ENCODE results near the gene CAPN12.
A peak's percentile ranks its signal among the peaks of the same experiment; 100 is the strongest.

CAPN12 gene

DNA sequence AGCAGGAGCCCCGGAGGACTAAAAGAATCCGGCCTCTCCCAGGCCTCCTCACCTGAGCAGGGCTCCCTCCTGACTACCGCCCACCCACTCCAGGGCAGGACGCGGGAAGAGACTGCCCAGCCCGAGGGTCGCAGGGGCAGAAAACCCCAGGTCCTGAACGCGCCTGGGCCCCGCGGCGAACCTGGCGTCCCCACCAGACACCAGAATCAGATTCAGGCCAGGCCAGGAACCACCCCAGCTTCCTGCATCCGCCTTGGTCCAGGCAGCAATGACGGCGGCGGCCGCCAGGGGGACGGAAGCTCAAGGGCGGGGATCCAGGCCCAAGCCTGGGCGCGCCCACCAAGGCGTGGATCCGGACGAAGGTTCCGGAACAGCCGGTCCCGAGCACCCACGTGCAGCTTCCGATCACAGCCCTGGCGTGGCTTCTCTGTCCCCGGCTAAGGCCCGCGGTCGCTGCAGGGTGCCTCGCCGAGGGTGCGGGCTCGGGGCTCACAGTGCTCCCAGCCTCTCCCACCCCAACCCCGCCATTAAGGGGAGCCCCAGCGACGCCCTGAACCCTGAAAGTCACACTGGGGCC, 25.4 kb upstream of the CAPN12 start:
- no peak overlapping the region; the same call in 1 of the 2 replicates for H2AFZ ChIP-seq (ENCODE audit: low read length)
- H3K4me1 ChIP-seq (ENCODE audit: insufficient read depth, low read length, poor library complexity, severe bottlenecking), result no peaks in the 10 kb centered on the region
- TF ChIP-seq EZH2phosphoT487 (IDR thresholded peaks at IDR 0.05; ENCODE audit: borderline replicate concordance), result no peak
- TF ChIP-seq, protein P1, sequence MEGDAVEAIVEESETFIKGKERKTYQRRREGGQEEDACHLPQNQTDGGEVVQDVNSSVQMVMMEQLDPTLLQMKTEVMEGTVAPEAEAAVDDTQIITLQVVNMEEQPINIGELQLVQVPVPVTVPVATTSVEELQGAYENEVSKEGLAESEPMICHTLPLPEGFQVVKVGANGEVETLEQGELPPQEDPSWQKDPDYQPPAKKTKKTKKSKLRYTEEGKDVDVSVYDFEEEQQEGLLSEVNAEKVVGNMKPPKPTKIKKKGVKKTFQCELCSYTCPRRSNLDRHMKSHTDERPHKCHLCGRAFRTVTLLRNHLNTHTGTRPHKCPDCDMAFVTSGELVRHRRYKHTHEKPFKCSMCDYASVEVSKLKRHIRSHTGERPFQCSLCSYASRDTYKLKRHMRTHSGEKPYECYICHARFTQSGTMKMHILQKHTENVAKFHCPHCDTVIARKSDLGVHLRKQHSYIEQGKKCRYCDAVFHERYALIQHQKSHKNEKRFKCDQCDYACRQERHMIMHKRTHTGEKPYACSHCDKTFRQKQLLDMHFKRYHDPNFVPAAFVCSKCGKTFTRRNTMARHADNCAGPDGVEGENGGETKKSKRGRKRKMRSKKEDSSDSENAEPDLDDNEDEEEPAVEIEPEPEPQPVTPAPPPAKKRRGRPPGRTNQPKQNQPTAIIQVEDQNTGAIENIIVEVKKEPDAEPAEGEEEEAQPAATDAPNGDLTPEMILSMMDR (conservative IDR thresholded peaks at IDR 0.05; ENCODE audit: low read length), result peak; percentile 45
- H3K36me3 ChIP-seq (ENCODE audit: insufficient read depth, low read length), result no peaks in the 10 kb centered on the region
- no peaks in the 10 kb centered on the region for H3K79me2 ChIP-seq (ENCODE audit: insufficient read depth, low read length)
- H3K9ac ChIP-seq (ENCODE audit: low read depth, low read length, poor library complexity, severe bottlenecking), result no peak overlapping the region
- no peaks in the 10 kb centered on the region for H3K9me3 ChIP-seq (ENCODE audit: insufficient read depth, low read depth, low read length)
- no peaks in the 10 kb centered on the region for H3F3A ChIP-seq (ENCODE audit: low read depth)
- no peaks in the 10 kb centered on the region for H4K20me1 ChIP-seq (ENCODE audit: insufficient read depth, low read length, poor library complexity, severe bottlenecking)
- H3K9me2 ChIP-seq (replicated peaks; ENCODE audit: low read depth, low read length), result no peaks in the 10 kb centered on the region
- H3K27me3 ChIP-seq (ENCODE audit: insufficient read depth, low read length, poor library complexity, severe bottlenecking), result no peaks in the 10 kb centered on the region
- H3K4me2 ChIP-seq (ENCODE audit: low read depth, low read length, poor library complexity, severe bottlenecking), result no peak overlapping the region
- H3K4me3 ChIP-seq (ENCODE audit: low read length, poor library complexity, severe bottlenecking), result no peak overlapping the region

DNA sequence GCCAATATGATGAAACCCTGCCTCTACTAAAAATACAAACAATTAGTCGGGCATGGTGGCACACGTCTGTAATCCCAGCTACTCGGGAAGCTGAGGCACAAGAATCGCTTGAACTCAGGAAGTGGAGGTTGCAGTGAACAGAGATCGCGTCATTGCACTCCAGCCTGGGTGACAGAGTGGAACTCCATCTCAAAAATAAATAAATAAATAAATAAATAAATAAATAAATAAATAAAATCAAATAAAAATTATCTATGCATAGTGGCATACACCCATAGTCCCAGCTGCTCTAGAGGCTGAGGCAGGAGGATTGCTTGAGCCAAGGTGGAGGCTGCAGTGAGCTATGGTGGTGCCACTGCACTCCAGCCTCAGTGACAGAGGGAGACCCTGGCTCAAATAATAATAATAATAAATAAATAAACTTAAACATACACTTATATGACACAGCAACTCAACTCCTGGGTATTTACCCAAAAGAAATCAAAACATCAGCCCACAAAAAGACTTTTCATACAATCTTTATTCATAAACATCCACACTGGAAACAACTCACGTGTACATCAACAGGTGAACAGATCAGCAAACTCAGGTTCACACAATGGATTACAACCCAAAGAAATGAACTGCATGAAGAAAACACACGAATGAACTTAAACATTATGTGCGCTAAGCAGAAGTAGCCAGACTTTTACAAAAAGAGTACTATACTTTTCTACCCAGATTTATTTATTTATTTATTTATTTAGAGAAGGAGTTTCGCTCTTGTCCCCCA, 22.2 kb upstream of the CAPN12 start:
- Histone ChIP-seq H3K4me1 (ENCODE audit: insufficient read depth, low read length, poor library complexity, severe bottlenecking) (no peaks in the 10 kb centered on the region), H3K4me2 (ENCODE audit: low read depth, low read length, poor library complexity, severe bottlenecking) (no peak overlapping the region), H3K4me3 (ENCODE audit: low read length, poor library complexity, severe bottlenecking) (no peak overlapping the region), H3K27me3 (ENCODE audit: insufficient read depth, low read length, poor library complexity, severe bottlenecking) (no peaks in the 10 kb centered on the region), H3K79me2 (ENCODE audit: insufficient read depth, low read length) (no peaks in the 10 kb centered on the region), H2AFZ (ENCODE audit: low read length) (no peak overlapping the region), H3K9ac (ENCODE audit: low read depth, low read length, poor library complexity, severe bottlenecking) (no peak overlapping the region), H3K9me3 (ENCODE audit: insufficient read depth, low read depth, low read length) (no peaks in the 10 kb centered on the region), H3K36me3 (ENCODE audit: insufficient read depth, low read length) (no peaks in the 10 kb centered on the region), H4K20me1 (ENCODE audit: insufficient read depth, low read length, poor library complexity, severe bottlenecking) (no peaks in the 10 kb centered on the region), H3K9me2 (replicated peaks; ENCODE audit: low read depth, low read length) (no peaks in the 10 kb centered on the region), H3F3A (ENCODE audit: low read depth) (no peaks in the 10 kb centered on the region)
- no peak for TF ChIP-seq EZH2phosphoT487 (IDR thresholded peaks at IDR 0.05; ENCODE audit: borderline replicate concordance)
- TF ChIP-seq, protein P1 (conservative IDR thresholded peaks at IDR 0.05; ENCODE audit: low read length), result no peak

DNA sequence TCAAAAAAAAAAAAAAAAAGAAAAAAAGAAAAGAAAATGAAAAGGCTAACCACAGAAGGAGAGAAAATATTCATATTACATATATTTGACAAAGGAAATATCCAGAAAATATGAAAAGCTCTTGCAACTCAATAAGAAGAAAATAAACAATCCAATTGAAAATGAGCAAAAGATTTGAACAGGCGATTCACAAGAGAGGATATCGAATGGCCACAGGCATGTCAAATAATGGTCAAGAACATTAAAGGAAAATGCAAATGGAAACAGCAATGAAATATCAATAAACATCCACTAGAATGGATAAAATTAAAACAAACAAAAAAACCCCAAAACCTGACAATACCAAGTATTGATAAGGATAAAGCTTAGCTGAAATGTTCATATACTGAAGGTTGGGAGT, 20.9 kb upstream of the CAPN12 start:
- Histone ChIP-seq H3K9me3 (ENCODE audit: insufficient read depth, low read depth, low read length) (no peaks in the 10 kb centered on the region), H4K20me1 (ENCODE audit: insufficient read depth, low read length, poor library complexity, severe bottlenecking) (no peaks in the 10 kb centered on the region), H3K4me1 (ENCODE audit: insufficient read depth, low read length, poor library complexity, severe bottlenecking) (no peaks in the 10 kb centered on the region), H3K79me2 (ENCODE audit: insufficient read depth, low read length) (no peaks in the 10 kb centered on the region), H3K9ac (ENCODE audit: low read depth, low read length, poor library complexity, severe bottlenecking) (no peak overlapping the region), H3K36me3 (ENCODE audit: insufficient read depth, low read length) (no peaks in the 10 kb centered on the region), H3K9me2 (replicated peaks; ENCODE audit: low read depth, low read length) (no peaks in the 10 kb centered on the region), H3K4me3 (ENCODE audit: low read length, poor library complexity, severe bottlenecking) (no peak overlapping the region), H3K27me3 (ENCODE audit: insufficient read depth, low read length, poor library complexity, severe bottlenecking) (no peaks in the 10 kb centered on the region), H2AFZ (ENCODE audit: low read length) (no peak overlapping the region), H3F3A (ENCODE audit: low read depth) (no peaks in the 10 kb centered on the region), H3K4me2 (ENCODE audit: low read depth, low read length, poor library complexity, severe bottlenecking) (no peak overlapping the region)
- TF ChIP-seq, protein P1 (conservative IDR thresholded peaks at IDR 0.05; ENCODE audit: low read length), result no peak
- no peak for TF ChIP-seq EZH2phosphoT487 (IDR thresholded peaks at IDR 0.05; ENCODE audit: borderline replicate concordance)
